Activated gamma-delta T cell (primary cell): ENCODE data around the gene CRY1.
"Not testable (repeated sequence)": the region's sequence is repeated elsewhere in the genome, so short reads cannot be mapped to it uniquely, and the experiment has no call there.

Experiments used
- DNase-seq: peaks from one replicate; lab custom pipeline; 2025; lab: John Stamatoyannopoulos, UW

The CRY1 gene

GRCh38 chr12:107064243-107064642, 29.1 kb downstream of the CRY1 start:
- no peak for DNase-seq

DNA sequence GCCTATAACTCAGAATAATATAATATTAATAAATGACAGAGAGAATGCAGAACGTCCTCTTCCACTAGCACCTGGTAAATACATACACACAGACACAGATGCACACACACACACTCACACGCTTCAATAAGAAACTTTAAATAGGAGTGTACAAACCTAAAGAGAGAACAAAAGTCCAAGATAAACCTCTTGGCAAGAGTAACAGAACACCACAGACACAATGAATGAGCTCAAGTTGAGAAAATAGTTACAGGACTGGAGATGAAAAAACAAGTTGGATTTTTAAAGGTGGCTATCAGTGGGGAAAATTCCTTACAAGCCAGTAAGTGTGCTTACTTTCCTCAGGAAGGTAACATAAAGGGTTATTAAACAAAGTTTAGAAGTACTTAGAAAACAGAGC, 35.2 kb downstream of the CRY1 start:
- DNase-seq = no peak

GRCh38 chr12:107057071-107057834, 36.1 kb downstream of the CRY1 start:
- no peak for DNase-seq

DNA sequence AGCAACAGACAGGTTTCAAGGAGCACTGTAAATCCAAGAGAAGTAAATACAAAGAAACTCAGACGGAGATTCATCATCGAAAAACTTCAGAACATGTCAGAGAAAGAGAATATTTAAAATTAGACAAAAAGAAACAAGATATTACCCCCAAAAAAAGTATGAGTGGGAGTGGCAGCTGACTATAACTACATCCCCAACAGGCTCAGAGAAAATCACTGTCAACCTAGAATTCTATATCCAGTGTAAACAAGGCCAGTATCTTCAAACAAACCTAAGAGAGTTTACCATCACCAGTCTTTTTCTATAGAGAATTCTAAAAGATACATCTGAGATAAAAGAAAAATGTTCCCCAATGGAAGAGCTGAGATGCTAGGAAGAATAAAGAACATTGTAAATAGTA, 39.6 kb downstream of the CRY1 start:
- DNase-seq = no peak

GRCh38 chr12:107045186-107045585, 48.2 kb downstream of the CRY1 start:
- no peak for DNase-seq

DNA sequence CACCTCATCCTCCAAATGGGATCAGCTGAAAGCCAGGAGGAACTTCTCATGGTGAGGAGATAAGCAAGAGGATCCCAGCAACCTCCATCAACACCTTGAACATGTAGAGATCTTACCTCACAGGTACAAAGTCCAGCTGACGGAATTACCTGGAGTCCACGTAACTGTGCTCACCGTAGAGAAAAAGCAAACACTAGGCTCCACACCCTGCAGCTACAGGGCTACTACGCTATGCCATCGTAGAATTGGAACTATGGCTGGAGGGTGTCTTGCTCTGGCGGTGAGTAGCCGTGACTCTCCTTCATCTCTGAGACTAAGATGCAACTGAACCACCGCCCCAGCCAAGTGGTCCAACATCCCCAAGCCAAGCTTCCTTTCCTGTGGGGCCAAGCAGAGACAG, 50.5 kb downstream of the CRY1 start:
- DNase-seq = no peak

DNA sequence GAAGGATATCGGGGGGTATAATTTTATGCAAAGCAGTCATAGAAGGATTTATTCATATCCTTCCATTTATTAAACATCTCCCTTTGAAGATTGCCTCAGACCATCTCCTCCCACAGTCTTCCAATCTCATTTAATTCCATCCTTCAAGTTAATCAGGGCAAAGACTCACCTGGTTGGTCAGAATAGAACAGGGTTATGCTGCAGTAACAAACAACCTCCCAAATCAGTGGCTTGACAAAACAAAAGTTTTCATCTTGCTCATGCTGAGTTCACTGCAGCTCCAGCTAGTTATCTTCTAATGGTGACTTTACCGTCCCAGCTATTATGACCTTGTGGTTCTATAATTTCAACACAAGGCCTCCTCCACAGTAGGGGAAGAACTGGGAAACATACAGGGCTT, 57.6 kb downstream of the CRY1 start:
- DNase-seq = no peak

- DNase-seq = no peak
Observed at GRCh38 chr12:107033758-107034739, 59.3 kb downstream of the CRY1 start.

DNA sequence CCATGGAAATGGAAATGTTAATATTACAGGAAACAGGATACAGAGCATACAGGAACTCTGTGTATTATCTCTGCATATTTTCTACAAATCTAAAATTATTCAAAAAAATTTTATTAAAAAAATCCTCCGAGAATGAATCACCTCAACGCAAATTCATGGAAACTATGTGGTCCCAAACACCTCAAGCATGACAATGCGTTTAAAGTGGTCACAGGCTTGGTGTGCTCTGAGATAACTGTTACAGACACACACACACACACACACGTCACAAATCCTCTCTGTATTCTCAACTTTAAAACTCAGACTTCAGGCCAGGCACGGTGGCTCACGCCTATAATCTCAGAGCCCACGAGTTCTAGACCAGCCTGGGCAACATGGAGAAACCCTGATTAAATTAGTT, 61.1 kb downstream of the CRY1 start:
- DNase-seq = no peak

DNA sequence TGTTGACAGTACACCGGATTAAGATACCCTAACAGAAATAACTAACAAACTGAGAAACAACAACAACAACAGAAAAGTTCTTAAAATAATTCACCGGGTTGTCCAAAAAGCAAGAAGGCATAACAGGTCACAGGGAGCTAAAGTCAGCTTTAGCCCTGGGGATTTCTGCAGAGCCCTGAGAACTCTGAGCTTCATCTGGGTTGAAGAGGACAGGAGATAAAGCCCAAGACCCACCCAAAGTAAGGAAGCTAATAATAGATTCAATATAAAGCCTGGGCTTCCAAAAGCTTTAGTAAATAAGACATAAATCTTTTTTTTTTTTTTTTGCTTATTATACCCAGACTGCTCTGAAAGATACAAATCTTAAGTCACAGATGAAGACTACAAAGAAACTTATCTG, 62.3 kb downstream of the CRY1 start:
- DNase-seq = no peak

GRCh38 chr12:107029081-107029480, 64.3 kb downstream of the CRY1 start:
- DNase-seq = no peak

DNA sequence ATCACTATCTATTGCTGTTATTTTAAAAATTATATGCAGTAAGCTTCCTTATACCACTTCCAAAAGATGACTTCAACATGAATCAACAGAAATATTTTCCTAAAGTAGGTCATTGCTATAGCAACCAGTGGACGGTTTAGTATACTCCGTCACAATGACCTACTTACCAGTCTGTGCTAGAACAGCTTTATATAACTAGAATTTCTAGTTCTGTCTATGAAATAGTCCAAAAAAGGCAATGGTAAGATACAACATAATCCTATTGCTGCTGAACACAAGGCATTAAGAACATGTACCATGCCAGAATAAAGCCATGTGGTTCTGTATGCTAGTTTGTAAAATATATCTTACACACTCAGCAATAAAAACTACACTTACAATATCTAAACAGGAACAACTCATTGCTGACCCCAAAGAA, 65.7 kb downstream of the CRY1 start:
- DNase-seq = no peak

DNA sequence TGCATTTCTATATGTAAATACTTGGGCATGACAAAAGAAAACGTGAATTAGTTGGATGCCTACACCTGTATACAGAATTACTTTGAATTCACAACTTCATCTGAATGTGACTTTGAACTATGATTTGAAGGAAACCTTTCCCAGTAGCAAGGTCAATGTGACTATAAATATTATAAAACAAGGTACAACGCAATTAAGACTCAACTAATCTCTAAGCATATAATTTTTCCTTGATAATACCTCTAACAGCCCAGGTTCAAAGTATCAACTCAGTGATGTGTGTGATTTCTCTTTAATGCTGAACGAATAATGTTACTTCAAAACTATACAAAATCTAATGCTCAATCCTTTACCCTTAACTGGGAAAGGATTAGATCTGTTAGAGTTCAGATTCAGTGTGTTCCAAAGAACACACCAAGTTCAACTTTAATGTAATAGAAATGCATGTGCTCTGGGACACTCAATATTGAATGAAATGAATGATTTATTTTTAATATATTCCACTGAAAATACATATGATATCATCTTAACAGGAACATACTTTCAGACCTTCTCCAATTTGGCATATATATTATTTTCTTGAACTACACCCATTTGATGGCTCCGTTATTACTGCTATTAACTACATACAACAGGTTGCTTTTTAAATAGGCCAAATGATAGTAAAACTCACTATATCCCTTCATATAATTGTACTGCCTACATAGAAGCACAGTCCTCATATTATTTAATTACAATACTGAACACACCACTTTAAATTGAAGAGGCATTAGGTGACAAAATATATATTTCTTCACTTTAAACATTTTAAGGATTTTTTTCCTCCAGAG, 66.3 kb downstream of the CRY1 start:
- no peak for DNase-seq

DNA sequence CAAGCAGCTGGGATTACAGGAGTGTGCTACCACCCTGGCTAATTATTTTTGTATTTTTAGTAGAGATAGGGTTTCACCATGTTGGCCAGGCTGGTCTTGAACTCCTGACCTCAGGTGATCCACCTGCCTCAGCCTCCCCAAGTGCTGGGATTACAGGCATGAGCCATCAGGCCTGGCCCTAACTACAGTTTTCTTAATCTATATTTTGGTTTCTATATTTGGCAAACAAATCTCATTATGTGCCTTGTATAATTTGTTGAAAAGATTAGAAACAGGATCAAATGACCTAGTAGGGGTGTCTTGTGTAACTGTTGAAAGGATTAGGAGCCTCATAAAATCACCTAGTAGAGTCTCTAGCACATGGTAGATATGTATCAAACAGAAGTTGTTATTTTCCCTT, 67.0 kb downstream of the CRY1 start:
- DNase-seq = not testable (repeated sequence)

GRCh38 chr12:107025671-107026070, 67.7 kb downstream of the CRY1 start:
- no peak for DNase-seq

DNA sequence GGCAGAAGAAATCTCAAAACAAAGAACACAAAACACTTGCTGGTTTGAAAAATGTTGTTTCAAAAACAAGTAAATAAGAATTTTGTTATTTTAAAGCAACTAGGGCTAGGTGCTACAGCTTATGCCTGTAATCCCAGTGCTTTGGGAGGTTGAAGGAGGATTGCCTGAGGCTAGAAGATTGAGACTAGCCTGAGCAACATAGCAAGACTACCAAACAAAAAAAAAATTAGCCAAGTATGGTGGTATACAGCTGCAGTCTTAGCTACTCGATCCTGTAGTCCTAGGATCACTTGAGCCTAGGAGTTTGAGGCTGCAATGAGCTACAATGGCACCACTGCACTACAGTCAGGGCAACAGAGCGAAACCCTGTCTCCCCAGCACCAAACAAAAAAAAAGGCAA, 73.8 kb downstream of the CRY1 start:
- DNase-seq = no peak

GRCh38 chr12:107017042-107017441, 76.3 kb downstream of the CRY1 start:
- no peak for DNase-seq

DNA sequence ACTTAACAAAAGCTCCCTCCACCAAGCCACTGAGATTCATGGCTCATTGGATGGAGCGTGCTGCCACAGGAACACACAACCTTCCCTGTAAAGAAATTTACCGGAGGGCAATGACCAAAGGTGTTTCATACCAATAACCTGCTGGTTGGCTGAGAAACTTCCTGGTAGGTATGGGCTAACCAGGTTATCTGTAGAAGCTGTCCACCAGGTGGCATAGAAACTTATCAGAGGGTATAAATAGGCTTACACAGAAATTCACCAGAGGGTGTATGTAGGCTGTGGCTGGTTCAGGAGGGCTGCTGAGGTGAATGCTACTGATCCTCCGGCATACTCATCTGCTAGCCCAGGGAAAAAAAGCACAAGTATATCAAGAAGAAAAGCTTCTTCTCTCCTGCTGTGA, 79.3 kb downstream of the CRY1 start:
- DNase-seq = no peak

DNA sequence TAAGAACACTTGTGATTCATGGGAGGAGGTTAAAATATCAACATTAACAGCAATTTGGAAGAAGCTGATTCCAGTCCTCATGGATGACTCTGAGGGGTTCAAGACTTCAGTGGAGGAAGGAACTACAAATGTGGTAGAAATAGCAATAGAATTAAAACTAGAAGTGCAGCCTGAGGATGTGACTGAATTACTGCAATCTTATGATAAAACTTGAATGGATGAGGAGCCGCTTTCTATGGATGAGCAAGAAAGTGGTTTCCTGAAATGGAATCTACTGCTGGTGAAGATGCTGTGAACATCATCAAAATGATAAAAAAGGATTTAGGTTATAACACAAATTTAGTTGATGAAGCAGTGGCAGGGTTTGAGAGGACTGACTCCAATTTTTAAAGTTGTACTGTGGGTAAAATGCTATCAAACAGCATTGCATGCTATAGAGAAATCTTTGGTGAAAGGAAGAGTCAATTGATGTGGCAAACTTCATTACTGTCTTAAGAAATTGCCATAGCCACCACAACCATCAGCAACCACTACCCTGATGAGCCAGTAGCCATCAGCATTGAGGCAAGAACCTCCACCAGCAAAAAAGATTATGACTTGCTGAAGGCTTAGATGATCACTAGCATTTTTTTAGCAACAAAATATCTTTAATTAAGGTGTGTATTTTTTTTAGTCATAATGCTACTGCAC, 80.5 kb downstream of the CRY1 start:
- no peak for DNase-seq

- DNase-seq = no peak
Observed at GRCh38 chr12:107011519-107011918, 81.8 kb downstream of the CRY1 start.

DNA sequence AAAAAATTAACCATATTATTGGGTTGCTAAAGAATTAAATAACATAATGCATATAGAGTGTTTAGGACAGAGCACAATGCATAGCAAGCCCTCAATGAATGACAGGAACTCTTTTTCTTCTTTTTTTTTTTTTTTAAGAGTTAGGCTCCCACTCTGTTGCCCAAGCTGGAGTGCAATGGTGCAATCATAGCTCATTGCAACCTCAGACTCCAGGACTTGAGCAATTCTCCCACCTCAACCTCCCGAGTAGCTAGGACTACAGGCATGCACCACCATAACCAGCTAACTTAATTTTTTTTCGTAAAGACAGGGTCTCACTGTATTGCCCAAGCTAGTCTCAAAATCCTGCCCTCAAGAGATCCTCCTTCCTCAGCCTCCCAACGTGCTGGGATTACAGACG, 85.9 kb downstream of the CRY1 start:
- DNase-seq = no peak

DNA sequence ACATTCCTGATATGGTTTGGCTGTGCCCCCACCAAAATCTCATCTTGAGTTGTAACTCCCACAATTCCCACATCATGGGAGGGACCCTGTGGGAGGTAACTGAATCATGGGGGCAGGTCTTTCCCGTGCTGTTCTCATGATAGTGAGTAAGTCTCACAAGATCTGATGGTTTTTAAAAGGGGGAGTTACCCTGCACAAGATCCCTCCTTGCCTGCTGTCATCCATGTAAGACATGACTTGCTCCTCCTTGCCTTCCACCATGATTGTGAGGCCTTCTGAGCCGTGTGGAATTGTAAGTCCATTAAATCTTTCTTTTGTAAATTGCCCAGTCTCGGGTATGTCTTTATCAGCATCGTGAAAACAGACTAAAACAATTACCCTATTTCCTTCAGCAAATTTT, 90.7 kb downstream of the CRY1 start:
- DNase-seq = not testable (repeated sequence)
